ENCODE data around the gene SERPINB13.
A peak's percentile ranks its signal among the peaks of the same experiment; 100 is the strongest.

SERPINB13 gene

DNA sequence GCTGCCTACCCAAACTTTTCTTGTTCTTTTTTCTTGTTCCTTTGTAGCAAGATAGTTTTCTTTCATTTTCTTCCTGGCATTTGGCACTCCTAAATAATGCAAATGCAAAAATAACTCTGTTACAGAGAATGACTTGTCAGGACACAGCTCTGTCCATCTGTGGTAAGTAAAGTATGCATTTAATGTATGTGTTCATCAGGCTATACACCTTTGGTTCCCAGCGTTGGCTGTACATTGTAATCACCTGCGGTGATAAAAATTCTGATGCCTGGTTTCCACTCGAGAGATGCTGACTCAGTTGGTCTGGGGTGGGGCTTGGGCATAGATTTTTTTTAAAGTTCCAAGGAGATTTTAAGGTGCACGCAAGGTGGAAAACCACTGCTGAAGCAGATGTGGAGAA is at the start of gene SERPINB13:
SERPINB13 (plus strand) TSS at position 378 of the 400 bp plus-strand sequence. CDS start 1,325 bp downstream, outside the sequence.
- DNase-seq = no peak
- in situ Hi-C loops (cut with HindIII; ENCODE audit: low pct_ligation_motif_present, low pct_unique_long_range_greater_than_20kb, low sequenced_read_pairs) = no loop called here

DNA sequence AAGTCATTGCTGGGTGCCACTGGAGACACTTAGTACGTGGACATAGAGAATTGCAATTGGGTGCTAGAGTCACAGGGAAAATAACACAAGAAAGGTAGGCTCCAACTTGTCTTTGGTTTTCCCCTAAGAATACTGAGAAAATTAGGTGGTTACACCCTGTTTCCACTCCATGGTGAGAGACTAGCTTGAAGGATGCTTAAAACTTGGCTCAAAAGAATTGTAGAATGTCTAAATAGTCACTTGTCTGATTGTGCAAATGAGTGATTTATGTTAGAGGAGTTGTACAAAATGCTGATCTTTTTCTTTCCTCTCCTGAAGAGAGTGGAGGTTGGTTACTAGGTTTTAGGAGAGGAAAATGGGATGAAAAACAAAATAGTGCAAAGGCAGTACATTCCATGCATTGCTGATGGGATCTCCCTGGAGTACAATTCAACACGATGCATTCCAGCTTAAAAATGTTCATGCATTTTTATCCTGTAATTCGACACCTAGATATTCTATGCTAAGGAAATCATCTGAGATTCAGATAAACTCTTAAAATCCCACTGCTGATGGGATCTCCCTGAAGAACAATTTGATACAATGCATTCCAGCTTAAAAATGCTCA is 47.1 kb upstream of the SERPINB13 start:
- DNase-seq = no peak
- in situ Hi-C loops (cut with HindIII; ENCODE audit: low pct_ligation_motif_present, low pct_unique_long_range_greater_than_20kb, low sequenced_read_pairs) = no loop called here

DNA sequence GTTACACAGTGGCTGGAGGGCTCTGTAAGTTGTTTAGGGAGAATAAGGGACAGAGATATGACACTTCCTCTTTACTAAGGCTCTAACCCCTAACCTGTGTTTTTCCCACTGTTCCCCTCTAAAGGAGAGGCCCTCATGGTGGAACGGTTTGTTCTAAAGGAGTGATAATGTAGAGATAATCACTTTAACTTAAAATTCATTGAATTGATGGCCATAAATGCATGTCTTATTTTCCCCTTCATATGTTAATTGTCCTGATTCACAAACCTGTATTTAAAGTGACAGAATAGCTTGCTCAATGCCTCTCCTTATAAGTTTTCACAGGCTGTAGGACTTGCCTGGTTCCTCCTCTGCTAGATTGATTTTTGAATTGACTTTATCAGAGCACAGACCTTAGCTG is 45.1 kb upstream of the SERPINB13 start, which contains the start of gene SERPINB12:
SERPINB12 (plus strand) TSS at position 301 of the 400 bp plus-strand sequence. CDS start 13,791 bp downstream, outside the sequence.
- in situ Hi-C loops (cut with HindIII; ENCODE audit: low pct_ligation_motif_present, low pct_unique_long_range_greater_than_20kb, low sequenced_read_pairs) = no loop called here
- no peak for DNase-seq

- in situ Hi-C loops (cut with HindIII; ENCODE audit: low pct_ligation_motif_present, low pct_unique_long_range_greater_than_20kb, low sequenced_read_pairs) = no loop called here
- DNase-seq = no peak
Measured at GRCh38 chr18:63544017-63544416, 43.1 kb upstream of the SERPINB13 start.

DNA sequence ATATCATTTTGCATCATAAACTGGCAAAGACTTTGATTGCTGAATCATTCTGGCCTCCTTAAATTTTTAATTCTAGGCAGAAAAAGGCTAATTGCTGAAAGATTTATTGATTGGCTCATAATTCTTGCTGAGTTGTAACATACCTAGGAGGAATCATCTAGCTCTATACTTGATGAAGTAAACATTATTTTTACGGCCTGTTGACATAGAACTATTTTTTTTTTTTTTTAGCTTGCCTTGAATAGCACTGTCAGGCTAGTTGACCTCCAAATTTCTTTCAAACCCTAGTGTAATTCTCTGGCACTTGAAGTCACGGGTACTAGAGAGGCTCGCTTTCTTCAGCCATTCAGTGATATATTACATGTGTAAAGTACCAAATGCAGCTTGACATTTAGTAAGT is 42.1 kb upstream of the SERPINB13 start:
- in situ Hi-C loops (cut with HindIII; ENCODE audit: low pct_ligation_motif_present, low pct_unique_long_range_greater_than_20kb, low sequenced_read_pairs) = no loop called here
- DNase-seq = no peak

GRCh38 chr18:63550068-63550467 is 37.1 kb upstream of the SERPINB13 start:
- in situ Hi-C loops (cut with HindIII; ENCODE audit: low pct_ligation_motif_present, low pct_unique_long_range_greater_than_20kb, low sequenced_read_pairs) = no loop called here
- DNase-seq = no peak

DNA sequence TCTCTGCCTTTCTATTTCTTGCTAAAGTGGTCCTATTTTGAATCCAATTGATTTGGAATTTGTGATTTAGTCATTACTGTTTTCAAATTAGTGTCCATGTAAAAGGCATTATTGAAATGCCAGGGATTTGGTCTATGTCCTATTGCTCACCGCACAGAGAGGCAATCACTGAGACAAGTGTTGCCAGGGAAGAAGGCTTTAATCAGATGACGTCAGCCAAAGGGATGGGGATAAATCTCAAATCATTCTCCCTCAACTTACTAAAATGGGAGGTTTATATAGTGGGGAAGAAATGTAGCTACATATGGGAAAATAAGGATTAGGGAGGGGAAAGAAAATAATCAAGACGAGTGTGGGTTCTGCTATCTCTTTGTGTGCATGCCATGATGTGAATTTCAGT is 35.4 kb upstream of the SERPINB13 start:
- in situ Hi-C loops (cut with HindIII; ENCODE audit: low pct_ligation_motif_present, low pct_unique_long_range_greater_than_20kb, low sequenced_read_pairs) = no loop called here
- no peak for DNase-seq

DNA sequence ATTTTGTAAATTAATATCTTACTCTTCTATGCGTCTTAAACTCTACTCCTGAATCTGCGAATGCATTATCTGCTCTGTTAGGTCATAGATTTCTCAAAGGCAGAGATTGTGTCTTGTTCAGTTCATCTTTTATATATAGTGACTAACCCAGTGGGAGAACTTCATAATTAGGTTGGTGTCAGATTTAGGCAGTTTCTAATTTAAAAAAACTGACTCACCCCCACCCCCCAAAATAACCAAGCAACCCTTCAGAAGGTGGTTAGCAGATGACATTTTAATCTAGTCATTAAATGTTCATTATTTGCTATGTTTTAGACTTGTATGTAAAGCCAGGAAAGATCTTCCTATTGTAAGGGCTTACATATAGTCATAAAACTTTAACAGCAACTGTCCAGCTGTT is 34.6 kb upstream of the SERPINB13 start:
- in situ Hi-C loops (cut with HindIII; ENCODE audit: low pct_ligation_motif_present, low pct_unique_long_range_greater_than_20kb, low sequenced_read_pairs) = no loop called here
- no peak for DNase-seq

- no peak for DNase-seq
- in situ Hi-C loops (cut with HindIII; ENCODE audit: low pct_ligation_motif_present, low pct_unique_long_range_greater_than_20kb, low sequenced_read_pairs) = no loop called here
Measured at GRCh38 chr18:63553081-63553480, 34.1 kb upstream of the SERPINB13 start.

DNA sequence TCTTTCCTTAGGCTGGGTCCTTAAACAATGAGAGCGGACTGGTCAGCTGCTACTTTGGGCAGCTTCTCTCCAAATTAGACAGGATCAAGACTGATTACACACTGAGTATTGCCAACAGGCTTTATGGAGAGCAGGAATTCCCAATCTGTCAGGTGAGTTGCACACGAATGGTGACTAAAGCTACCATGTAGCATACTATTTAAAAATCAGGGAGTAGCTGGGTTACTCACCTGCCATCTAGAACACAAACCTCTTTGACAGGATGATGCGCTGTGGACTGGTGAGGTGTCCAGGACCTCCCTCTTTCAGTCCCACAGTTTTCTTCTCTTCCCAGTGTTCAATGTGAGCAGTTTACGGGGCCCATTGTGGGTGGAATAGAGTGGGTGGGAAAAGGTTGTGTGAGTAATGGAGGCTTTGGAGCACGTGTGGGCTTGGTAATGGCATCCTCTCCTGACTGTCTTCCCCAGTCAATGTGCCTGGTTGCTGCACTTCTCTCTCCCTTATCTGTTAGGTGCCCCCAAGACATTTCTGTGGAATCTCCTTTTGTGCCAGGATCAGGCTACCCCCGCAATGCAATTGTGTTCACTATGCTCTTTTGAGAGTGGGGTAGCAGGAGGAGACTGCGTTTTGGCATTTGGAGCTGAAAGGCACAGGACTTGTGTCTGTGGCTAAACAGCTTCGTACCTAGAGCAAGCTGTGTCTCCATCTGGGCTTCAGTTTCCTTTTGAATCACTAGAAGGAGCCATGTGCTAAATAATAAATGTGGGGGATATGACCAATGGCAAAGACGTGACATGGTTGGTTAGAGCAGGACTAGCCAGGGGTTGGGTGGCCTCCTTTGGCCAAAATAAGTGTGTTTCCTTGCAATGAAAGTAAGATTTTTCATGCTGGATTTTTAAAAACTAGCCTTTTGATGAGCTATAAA is 27.3 kb upstream of the SERPINB13 start:
- in situ Hi-C loops (cut with HindIII; ENCODE audit: low pct_ligation_motif_present, low pct_unique_long_range_greater_than_20kb, low sequenced_read_pairs) = no loop called here
- no peak for DNase-seq

DNA sequence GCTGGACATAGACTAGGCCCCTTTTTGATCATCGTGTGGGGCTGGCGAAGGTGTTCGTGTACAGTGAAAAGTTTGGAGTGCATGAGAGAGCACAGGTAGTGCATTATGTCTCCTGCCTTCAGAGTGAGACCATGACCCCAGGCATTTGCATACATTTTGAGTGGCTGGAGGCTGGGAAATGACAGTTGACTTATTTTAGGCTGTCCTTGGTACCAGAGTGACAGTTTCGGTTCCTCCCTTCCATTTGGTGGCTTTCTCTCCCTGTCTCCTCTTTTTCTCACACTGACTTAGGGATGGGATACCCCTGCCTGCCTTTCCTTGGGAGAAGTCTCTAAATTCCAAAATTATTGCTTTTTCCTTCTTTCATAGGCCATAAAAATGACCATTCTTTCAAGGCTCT is 24.9 kb upstream of the SERPINB13 start:
- DNase-seq = no peak
- in situ Hi-C loops (cut with HindIII; ENCODE audit: low pct_ligation_motif_present, low pct_unique_long_range_greater_than_20kb, low sequenced_read_pairs) = no loop called here

GRCh38 chr18:63564021-63564420 is 23.1 kb upstream of the SERPINB13 start:
- no peak for DNase-seq
- in situ Hi-C loops (cut with HindIII; ENCODE audit: low pct_ligation_motif_present, low pct_unique_long_range_greater_than_20kb, low sequenced_read_pairs) = no loop called here

DNA sequence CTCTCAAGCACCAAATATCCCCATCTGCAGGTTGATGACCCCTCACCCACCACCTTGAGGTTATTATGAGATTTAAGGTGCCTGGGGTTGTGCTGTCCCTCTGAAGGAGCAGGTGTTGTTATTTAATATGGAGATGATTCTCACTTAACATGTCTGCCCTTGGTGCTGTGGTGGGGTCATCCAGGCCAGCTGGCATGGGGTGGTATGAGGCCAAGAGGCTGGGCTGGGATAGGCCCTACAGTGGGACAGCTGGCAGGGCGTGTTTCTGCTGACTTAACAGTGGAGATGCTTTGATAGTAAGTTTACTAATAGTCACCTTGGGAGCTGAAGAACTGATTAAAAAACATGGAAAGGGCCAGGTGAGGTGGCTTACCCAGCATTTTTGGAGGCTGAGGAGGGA is 22.6 kb upstream of the SERPINB13 start:
- DNase-seq = no peak

DNA sequence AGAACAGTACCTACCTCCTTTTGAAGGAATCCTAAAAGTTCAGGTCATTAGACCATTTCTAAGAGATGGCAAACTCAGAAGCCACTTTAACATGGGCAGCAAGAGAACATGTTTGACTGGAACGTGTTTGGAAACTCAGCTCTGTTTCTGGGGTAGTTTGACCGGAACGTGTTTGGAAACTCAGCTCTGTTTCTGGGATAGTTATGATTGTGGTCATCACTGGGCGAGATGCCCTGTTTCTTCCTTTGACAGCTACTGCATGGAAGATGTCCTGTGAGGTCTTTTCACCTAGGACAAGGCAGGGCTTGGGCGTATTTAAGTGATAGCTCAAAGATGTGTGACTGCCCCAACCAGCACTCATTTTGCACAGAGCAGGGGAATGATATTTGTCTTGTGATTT is 19.9 kb upstream of the SERPINB13 start:
- DNase-seq = no peak
- in situ Hi-C loops (cut with HindIII; ENCODE audit: low pct_ligation_motif_present, low pct_unique_long_range_greater_than_20kb, low sequenced_read_pairs) = no loop called here

More for the DNA sequence above, 22.6 kb upstream of the SERPINB13 start:
- in situ Hi-C loops (cut with HindIII; ENCODE audit: low pct_ligation_motif_present, low pct_unique_long_range_greater_than_20kb, low sequenced_read_pairs) = no loop called here

GRCh38 chr18:63567825-63568224 is 19.3 kb upstream of the SERPINB13 start:
- in situ Hi-C loops (cut with HindIII; ENCODE audit: low pct_ligation_motif_present, low pct_unique_long_range_greater_than_20kb, low sequenced_read_pairs) = no loop called here
- DNase-seq = no peak

DNA sequence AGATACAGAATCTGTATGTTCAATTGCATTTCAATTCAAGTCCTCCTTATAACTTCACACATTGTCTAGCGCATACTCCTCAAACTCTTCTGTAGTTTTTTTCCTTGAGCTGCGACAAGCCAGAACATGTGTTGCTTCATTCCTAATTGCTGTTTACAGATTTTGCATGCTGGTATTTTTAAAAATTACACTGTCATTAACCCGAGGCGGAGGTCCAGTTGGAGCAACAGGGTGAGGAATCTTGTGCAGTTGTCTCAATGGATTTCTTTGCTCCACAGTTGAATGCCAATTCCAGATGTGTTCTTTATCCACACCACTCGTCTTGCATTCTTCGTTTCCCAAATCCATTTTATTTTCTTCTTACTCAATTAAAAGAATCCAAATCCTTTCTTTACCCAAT is 16.4 kb upstream of the SERPINB13 start:
- no peak for DNase-seq
- in situ Hi-C loops (cut with HindIII; ENCODE audit: low pct_ligation_motif_present, low pct_unique_long_range_greater_than_20kb, low sequenced_read_pairs) = no loop called here

GRCh38 chr18:63575681-63576080 is 11.5 kb upstream of the SERPINB13 start:
- in situ Hi-C loops (cut with HindIII; ENCODE audit: low pct_ligation_motif_present, low pct_unique_long_range_greater_than_20kb, low sequenced_read_pairs) = no loop called here
- DNase-seq = no peak

- in situ Hi-C loops (cut with HindIII; ENCODE audit: low pct_ligation_motif_present, low pct_unique_long_range_greater_than_20kb, low sequenced_read_pairs) = no loop called here
- DNase-seq = peak; percentile 31
Measured at GRCh38 chr18:63578357-63578958, 8.7 kb upstream of the SERPINB13 start.

DNA sequence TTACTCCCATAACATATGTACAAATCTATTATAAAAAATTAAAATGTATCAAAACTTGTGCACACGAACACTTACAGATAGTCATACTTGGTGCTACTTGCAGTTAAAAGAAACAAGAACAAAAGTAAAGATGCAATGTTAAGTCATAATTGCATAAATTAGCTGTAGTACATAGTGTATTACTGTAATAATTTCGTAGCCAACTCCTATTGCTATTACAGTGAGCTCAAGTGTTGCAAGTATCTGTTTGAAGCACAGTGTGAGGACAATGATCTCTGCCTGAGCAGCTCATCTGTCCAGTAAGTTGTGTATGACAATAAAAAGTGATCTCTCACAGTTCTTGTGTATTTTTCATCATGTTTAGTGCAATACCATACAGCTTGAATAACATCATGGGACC is 7.5 kb upstream of the SERPINB13 start:
- in situ Hi-C loops (cut with HindIII; ENCODE audit: low pct_ligation_motif_present, low pct_unique_long_range_greater_than_20kb, low sequenced_read_pairs) = no loop called here

More for the DNA sequence above, 7.5 kb upstream of the SERPINB13 start:
- no peak for DNase-seq

All from ACHN (cell line).